HT1080 (cell line): ENCODE results near the gene CACNG1. TPM values are rescaled to one million over a fixed set of nuclear protein-coding genes. Genes with fewer than 3 reads are reported as not detected.

Source experiments
- DNase-seq: peaks from one replicate; pipeline ENCODE4 v3.0.0-alpha.2; 2015; ENCODE audit warnings: low read depth
- polyA plus RNA-seq, 2 experiments: library from polyadenylated mRNA; depleted of rRNA; stranded (reverse); fragments of >200 nt; gene quantifications; 2 replicates each; pipeline ENCODE4 v1.2.3, GENCODE V29; 2015
- total RNA-seq: library from RNA; depleted of rRNA; stranded (reverse); fragments of >200 nt; shearing (Covaris generic); gene quantifications from 2 replicates; pipeline ENCODE4 v1.2.3, GENCODE V29; 2014; rRNA removed

The CACNG1 gene
- 0.06 TPM in 1 of 2 replicates, not detected in the other for total RNA-seq
- polyA plus RNA-seq (2015; cell fraction: cytosol; rRNA removed), result not detected in 2 replicates
- polyA plus RNA-seq (2015; cell fraction: nucleus; rRNA removed), result not detected in 2 replicates

- no peak for DNase-seq
Observed at GRCh38 chr17:67044016-67044772, at the start of gene CACNG1. Gene CACNG1 (plus strand): TSS chr17:67044554. CDS start chr17:67044661, 107 bp downstream.

GRCh38 chr17:66994930-66995535 lies 49.3 kb upstream of the CACNG1 start:
- DNase-seq, result no peak

GRCh38 chr17:66995944-66996343 lies 48.4 kb upstream of the CACNG1 start:
- DNase-seq, result no peak

- no peak for DNase-seq
Observed at GRCh38 chr17:66996926-66997325, 47.4 kb upstream of the CACNG1 start.

- DNase-seq, result no peak
Observed at GRCh38 chr17:67003231-67003630, 41.1 kb upstream of the CACNG1 start.

- DNase-seq, result no peak
Observed at GRCh38 chr17:67004181-67004580, 40.2 kb upstream of the CACNG1 start.

- no peak for DNase-seq
Observed at GRCh38 chr17:67007266-67007665, 37.1 kb upstream of the CACNG1 start.

- DNase-seq, result no peak
Observed at GRCh38 chr17:67008101-67008500, 36.3 kb upstream of the CACNG1 start.

GRCh38 chr17:67011527-67012175 lies 32.7 kb upstream of the CACNG1 start:
- no peak for DNase-seq

- no peak for DNase-seq
Observed at GRCh38 chr17:67013891-67014290, 30.5 kb upstream of the CACNG1 start.

GRCh38 chr17:67015001-67015400 lies 29.4 kb upstream of the CACNG1 start:
- no peak for DNase-seq

- no peak for DNase-seq
Observed at GRCh38 chr17:67016039-67016762, 28.2 kb upstream of the CACNG1 start.

GRCh38 chr17:67017910-67018309 lies 26.4 kb upstream of the CACNG1 start:
- no peak for DNase-seq

- DNase-seq, result no peak
Observed at GRCh38 chr17:67018471-67019434, 25.6 kb upstream of the CACNG1 start.

- no peak for DNase-seq
Observed at GRCh38 chr17:67019809-67020208, 24.5 kb upstream of the CACNG1 start.

GRCh38 chr17:67020293-67020766 lies 24.0 kb upstream of the CACNG1 start:
- no peak for DNase-seq

- no peak for DNase-seq
Observed at GRCh38 chr17:67021196-67021595, 23.2 kb upstream of the CACNG1 start.

- DNase-seq, result no peak
Observed at GRCh38 chr17:67021743-67022450, 22.5 kb upstream of the CACNG1 start.

GRCh38 chr17:67022451-67022810 lies 21.9 kb upstream of the CACNG1 start:
- no peak for DNase-seq

GRCh38 chr17:67024736-67025135 lies 19.6 kb upstream of the CACNG1 start:
- no peak for DNase-seq
